Measurements from ENCODE around the gene XKR3.
A peak's percentile ranks its signal among the peaks of the same experiment; 100 is the strongest.
"Not testable (repeated sequence)": the region's sequence is repeated elsewhere in the genome, so short reads cannot be mapped to it uniquely, and the experiment has no call there.

Gene XKR3

GRCh38 chr22:16824716-16825687, at the start of gene XKR3:
Gene XKR3 (minus strand): TSS chr22:16825411. CDS start chr22:16808073, 17,338 bp downstream.
- DNase-seq, result peak; percentile 28

DNA sequence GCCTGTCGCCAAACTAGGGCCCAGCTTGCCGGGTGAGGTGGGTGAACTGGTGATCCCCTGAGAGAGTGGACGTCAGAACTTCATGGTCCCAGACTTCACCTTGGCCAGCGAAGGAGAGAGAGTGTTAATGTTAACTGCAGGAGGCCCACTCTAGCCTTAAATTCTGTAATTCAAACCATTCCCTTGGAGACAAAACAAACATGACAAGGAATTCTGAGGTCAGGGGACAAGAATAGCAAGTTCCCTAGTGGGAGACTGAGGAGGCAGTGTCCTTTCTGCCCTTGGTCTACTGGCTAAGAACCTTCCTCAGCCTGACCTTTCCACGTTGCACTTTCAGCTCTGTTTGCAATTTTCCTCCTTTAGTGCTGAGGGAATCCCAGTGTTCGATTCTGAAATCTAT, 44.4 kb upstream of the XKR3 start:
- not testable (repeated sequence) for DNase-seq

DNA sequence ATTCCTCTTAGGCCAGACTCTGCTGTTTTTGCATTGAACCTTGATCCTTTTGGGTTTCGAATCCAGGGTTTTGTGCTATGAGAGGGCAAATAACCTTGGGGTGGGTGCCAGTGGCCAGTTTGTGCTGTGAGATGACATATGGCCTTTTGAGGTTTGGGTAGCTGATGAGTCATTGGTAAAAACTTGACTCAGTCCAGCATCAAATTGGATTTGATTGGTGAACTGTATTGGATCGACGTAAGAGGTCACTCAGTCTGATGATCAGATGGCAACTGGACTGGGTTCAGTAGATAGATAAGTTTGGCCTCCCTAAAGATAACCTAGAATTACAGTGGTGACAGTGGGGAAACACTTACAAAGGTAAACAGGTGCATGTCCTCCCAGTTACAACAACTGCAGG, 41.0 kb upstream of the XKR3 start:
- no peak for DNase-seq

DNA sequence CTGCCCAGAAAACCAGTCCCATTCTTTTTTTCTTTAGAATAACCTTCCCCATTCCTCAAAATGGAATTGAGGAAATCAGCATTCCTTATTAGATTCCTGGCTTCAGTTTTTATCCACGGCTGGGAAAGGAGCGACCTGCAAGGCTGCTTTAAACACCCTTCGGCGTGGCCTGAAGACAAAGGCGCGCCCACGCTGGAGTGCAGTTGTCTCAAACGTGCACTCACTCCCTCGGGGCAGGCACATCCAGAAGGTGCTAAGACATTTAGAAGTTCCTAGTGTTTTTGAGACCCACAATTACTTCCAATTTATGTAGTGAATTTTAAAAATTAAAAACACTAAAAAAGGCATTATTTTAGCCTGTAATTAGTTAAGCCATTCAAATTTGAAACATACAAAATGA, 31.6 kb upstream of the XKR3 start:
- not testable (repeated sequence) for DNase-seq

GRCh38 chr22:16854631-16855030, 29.4 kb upstream of the XKR3 start:
- no peak for DNase-seq

- DNase-seq, result not testable (repeated sequence)
Measured at GRCh38 chr22:16851268-16851996, 26.2 kb upstream of the XKR3 start.

GRCh38 chr22:16847271-16847670, 22.1 kb upstream of the XKR3 start:
- DNase-seq, result no peak

DNA sequence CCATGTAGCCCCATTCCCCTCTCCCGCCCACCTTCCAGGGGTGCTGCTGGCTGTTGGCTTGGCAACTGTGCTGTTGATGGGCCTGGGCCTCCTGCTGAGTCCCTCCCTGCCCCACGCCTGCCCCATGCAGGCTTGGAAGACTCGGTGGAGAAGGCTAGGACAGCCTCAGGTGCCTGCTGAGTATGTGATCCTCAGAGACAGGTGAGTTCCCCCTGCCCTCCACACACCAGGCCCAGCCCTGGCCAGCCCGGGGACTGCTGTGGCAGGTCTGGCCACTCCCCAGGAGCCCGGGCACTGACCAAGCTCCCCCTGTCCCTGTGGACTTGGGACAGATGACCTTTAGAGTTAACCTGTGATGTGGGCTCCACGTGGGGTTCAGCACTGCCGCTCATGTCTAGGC, 20.7 kb upstream of the XKR3 start:
- DNase-seq, result no peak

GRCh38 chr22:16845465-16845864, 20.3 kb upstream of the XKR3 start:
- no peak for DNase-seq

DNA sequence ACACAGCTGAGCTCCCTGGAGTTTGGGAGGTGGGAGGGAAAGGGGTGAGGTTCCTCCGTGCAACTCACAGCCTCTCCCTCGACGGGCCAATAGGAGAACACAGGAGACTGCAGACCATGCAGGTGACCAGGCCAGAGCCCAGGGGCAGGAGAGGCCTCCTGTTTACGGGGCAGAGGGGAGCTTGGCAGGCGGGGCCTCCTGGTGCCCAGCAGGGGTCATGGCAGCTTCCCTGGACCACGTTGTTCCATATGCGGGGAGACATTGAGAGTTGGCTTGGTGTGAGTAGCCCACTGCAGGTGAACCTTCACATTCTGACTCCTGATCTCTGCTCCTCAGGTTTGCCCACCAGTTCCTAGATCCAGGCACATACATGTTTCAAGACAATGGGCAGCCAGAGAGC, 19.3 kb upstream of the XKR3 start:
- no peak for DNase-seq

DNA sequence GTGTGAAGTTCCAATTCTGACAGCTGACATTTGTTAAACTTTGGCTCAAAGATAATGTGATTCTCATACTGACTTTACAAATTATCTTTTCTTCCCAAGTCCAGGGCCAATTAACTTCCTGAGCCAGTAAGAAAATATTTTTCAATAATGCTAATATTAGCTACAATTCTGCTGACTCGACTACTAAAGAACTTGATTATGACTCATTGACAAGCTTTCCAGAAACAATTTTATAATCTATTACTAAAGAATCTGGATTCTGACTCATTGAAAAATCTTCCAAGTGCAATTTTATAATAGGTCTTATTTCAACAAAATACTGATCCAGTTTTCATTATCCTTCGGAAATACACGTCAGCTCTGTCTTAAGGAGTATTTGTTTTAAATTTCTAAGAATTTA, 12.9 kb upstream of the XKR3 start:
- DNase-seq, result no peak

- no peak for DNase-seq
Measured at GRCh38 chr22:16834971-16835370, 9.8 kb upstream of the XKR3 start.

DNA sequence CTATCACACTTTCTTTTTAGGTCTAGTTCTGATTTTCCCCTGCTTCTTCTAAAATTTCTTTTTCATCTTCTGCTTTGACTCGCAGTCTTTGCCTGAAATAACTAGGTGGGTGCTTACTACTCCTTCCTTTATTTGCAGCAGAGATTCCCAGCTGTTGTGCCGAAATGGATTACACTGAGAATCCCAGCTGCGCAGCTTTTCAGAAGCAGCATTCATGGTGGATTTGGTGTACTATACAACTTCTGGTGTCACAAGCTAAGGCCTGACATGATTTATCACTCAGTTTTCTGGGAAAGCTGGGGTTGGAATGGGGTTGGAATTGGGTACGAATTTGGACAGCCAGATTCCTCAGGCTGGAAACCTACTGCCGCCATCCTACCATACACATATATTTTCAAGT, 6.0 kb upstream of the XKR3 start:
- DNase-seq, result no peak

GRCh38 chr22:16829985-16830384, 4.8 kb upstream of the XKR3 start:
- no peak for DNase-seq

DNA sequence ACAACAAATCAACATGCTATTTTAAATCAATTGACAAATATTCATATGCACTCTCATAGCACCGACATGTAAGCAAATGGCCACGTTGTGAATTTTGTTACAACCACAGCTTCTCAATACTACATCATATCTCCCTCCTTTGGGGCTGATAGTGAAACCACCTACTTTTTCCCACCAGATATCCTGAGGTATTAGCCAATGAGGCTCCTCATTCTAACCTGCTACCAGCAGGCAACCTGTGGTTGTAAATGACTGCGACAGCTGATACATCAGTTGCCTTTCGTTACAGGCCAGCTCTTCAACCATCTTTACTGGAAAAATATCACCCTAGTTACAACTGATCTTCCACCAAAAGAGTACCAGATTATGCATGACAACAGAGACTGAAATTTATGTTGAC, 3.7 kb upstream of the XKR3 start:
- DNase-seq, result no peak

DNA sequence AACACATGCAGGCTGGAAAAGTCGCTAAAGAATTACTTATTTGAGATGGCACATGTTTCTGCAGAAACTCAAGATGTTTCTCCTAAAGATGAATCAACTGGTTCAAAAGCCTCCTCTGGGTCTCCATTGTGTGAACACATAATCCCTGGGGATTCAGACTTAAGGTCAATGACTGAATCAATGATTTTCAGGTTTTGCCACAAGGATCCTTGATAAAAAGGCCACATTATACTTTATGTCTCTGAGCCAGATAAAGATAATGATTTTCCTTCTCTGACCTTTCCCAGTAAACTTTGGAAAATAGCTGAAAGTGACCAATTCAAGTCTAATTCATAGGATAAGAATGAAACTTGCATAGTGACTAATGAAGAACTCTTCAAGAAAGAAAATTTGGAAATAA, 2.3 kb upstream of the XKR3 start:
- DNase-seq, result no peak

GRCh38 chr22:16819249-16819648, 6.0 kb downstream of the XKR3 start:
- DNase-seq, result no peak

- no peak for DNase-seq
Measured at GRCh38 chr22:16818538-16818937, 6.7 kb downstream of the XKR3 start.

DNA sequence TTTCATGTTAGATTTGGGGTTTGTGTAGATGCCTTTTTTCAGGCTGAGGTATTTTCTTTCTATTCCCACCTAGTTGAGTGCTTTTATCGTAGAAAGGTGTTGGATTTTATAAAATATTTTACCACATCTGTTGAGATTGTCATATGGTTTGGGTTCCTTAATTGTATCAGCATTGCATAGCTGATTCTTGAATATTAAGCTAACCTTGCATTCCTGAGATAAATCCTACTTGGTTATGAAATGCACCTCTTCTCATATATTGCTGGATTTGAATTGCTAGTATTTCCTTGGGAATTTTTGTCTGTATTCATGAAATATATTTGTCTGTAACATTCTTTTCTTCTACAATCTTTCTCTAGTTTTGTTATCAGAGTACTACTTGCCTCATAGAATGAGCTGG, 10.1 kb downstream of the XKR3 start:
- no peak for DNase-seq

GRCh38 chr22:16810188-16810802, 14.9 kb downstream of the XKR3 start:
- no peak for DNase-seq

- DNase-seq, result no peak
Measured at GRCh38 chr22:16808744-16809143, 16.5 kb downstream of the XKR3 start.

DNA sequence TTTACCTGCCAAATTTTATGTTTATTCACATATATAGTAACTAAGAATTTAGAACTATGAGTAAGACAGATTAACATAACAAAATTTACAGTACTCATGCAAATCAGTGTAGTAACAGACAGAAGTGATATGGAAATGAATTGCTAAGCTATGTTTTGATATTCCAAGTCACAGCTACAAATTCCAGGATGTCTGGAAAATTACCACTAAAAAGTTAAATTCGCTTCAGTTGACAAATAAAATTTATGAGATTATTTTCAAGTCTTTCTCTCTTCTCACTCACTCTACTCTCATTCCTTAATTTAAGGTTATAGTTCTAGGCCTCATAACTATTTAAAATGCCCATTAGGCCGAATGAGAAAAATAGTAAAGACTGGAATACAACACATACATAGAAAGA, 18.1 kb downstream of the XKR3 start:
- no peak for DNase-seq

DNA sequence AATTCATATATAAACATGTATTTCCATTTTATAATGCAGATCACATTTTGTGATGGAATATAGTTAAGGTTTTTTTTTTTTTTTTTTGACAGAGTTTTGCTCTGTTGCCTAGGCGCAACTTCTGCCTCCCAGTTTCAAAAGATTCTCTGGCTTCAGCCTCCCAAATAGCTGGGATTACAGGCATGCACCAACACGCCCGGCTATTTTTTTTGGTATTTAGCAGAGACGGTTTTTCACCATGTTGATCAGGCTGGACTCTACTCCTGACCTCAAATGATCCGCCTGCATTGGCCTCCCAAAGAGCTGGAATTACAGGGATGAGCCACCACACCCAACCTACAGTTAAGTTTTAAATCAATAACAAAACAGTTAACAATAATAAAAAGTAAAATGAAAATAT, 18.8 kb downstream of the XKR3 start:
- DNase-seq, result no peak

- DNase-seq, result no peak
Measured at GRCh38 chr22:16804882-16805281, 20.3 kb downstream of the XKR3 start.

Measured in CD4-positive, alpha-beta T cell treated with Interleukin-15 for 1 hour (primary cell).